IPS DF 19.7 (cell line): ENCODE data around the gene PGBD5.

Source experiments
- DNase-seq: peaks from one replicate; pipeline ENCODE4 v3.0.0-alpha.2; 2013; ENCODE audit warnings: low read depth, low spot score

Gene PGBD5

GRCh38 chr1:230306169-230306568, 120.0 kb downstream of the PGBD5 start:
- no peak for DNase-seq

GRCh38 chr1:230303822-230304221, 122.3 kb downstream of the PGBD5 start:
- DNase-seq: no peak

- DNase-seq: no peak
Measured at GRCh38 chr1:230303069-230303468, 123.1 kb downstream of the PGBD5 start.

GRCh38 chr1:230301822-230302221, 124.3 kb downstream of the PGBD5 start:
- DNase-seq: no peak

- no peak for DNase-seq
Measured at GRCh38 chr1:230301322-230301721, 124.8 kb downstream of the PGBD5 start.

GRCh38 chr1:230300322-230301301, 125.5 kb downstream of the PGBD5 start:
- DNase-seq: no peak

GRCh38 chr1:230299191-230300006, 126.7 kb downstream of the PGBD5 start:
- no peak for DNase-seq

GRCh38 chr1:230295367-230295766, 130.8 kb downstream of the PGBD5 start:
- DNase-seq: no peak

- no peak for DNase-seq
Measured at GRCh38 chr1:230293390-230293700, 132.8 kb downstream of the PGBD5 start.

- no peak for DNase-seq
Measured at GRCh38 chr1:230292689-230293389, 133.3 kb downstream of the PGBD5 start.

- DNase-seq: no peak
Measured at GRCh38 chr1:230291731-230292620, 134.2 kb downstream of the PGBD5 start.

- no peak for DNase-seq
Measured at GRCh38 chr1:230289350-230289644, 136.8 kb downstream of the PGBD5 start.

GRCh38 chr1:230288641-230289349, 137.3 kb downstream of the PGBD5 start:
- DNase-seq: no peak

GRCh38 chr1:230287674-230288315, 138.3 kb downstream of the PGBD5 start:
- no peak for DNase-seq

- DNase-seq: no peak
Measured at GRCh38 chr1:230286890-230287269, 139.3 kb downstream of the PGBD5 start.

- no peak for DNase-seq
Measured at GRCh38 chr1:230286166-230286889, 139.8 kb downstream of the PGBD5 start.

- DNase-seq: no peak
Measured at GRCh38 chr1:230285351-230285750, 140.8 kb downstream of the PGBD5 start.

- DNase-seq: no peak
Measured at GRCh38 chr1:230284891-230285290, 141.2 kb downstream of the PGBD5 start.

GRCh38 chr1:230283678-230284077, 142.5 kb downstream of the PGBD5 start:
- DNase-seq: no peak
